Fibroblast of skin of left quadriceps (primary cell): ENCODE data around the gene OPA1.

Experiments
- DNase-seq, 2 experiments: peaks; one replicate each; pipeline ENCODE4 v3.0.0-alpha.2; 2013; ENCODE audit warnings: low read depth in 2 of 2

OPA1 gene

GRCh38 chr3:193650585-193650984 is 57.6 kb downstream of the OPA1 start:
- DNase-seq: no peak

- DNase-seq: no peak
Observed at GRCh38 chr3:193655831-193656433, 62.9 kb downstream of the OPA1 start.

- DNase-seq: no peak
Observed at GRCh38 chr3:193656445-193656844, 63.4 kb downstream of the OPA1 start.

- no peak for DNase-seq
Observed at GRCh38 chr3:193656878-193657282, 63.9 kb downstream of the OPA1 start.

GRCh38 chr3:193660171-193660570 is 67.2 kb downstream of the OPA1 start:
- no peak for DNase-seq

GRCh38 chr3:193660698-193661411 is 67.8 kb downstream of the OPA1 start:
- DNase-seq: no peak

GRCh38 chr3:193662757-193663322 is 69.8 kb downstream of the OPA1 start:
- DNase-seq: no peak

- peak in 1 of 2 experiments; percentile 16 for DNase-seq
Observed at GRCh38 chr3:193665370-193665989, 72.5 kb downstream of the OPA1 start.

- DNase-seq: no peak
Observed at GRCh38 chr3:193673845-193674244, 80.8 kb downstream of the OPA1 start.

GRCh38 chr3:193674714-193675113 is 81.7 kb downstream of the OPA1 start:
- DNase-seq: no peak

GRCh38 chr3:193677734-193678133 is 84.7 kb downstream of the OPA1 start:
- no peak for DNase-seq

- peak; percentile 19 to 21 for DNase-seq
Observed at GRCh38 chr3:193680220-193680619, 87.2 kb downstream of the OPA1 start.

GRCh38 chr3:193681631-193682030 is 88.6 kb downstream of the OPA1 start:
- no peak for DNase-seq

GRCh38 chr3:193686665-193687483 is 93.9 kb downstream of the OPA1 start:
- DNase-seq: no peak

GRCh38 chr3:193688834-193689714 is 96.1 kb downstream of the OPA1 start:
- no peak for DNase-seq

- no peak for DNase-seq
Observed at GRCh38 chr3:193693774-193694173, 100.8 kb downstream of the OPA1 start.

GRCh38 chr3:193701953-193702635 is 109.1 kb downstream of the OPA1 start:
- DNase-seq: no peak

- DNase-seq: peak in 1 of 2 experiments; percentile 6
Observed at GRCh38 chr3:193702967-193703366, 110.0 kb downstream of the OPA1 start.

- DNase-seq: no peak
Observed at GRCh38 chr3:193704431-193704830, 111.4 kb downstream of the OPA1 start.

GRCh38 chr3:193708270-193708669 is 115.3 kb downstream of the OPA1 start:
- no peak for DNase-seq
